HepG2 (cell line): ENCODE results near the gene MLYCD. TPM values are rescaled to one million over a fixed set of nuclear protein-coding genes. Genes with fewer than 3 reads are reported as not detected.

ENCODE experiments used
- BCL6 ChIP-seq: IDR thresholded peaks from 2 replicates; pipeline ENCODE4 v1.6.1; 2016; ENCODE audit warnings: missing genetic modification reagents, missing compliant biosample characterization
- CBX5 ChIP-seq: sonication (generic); formaldehyde crosslinking; IDR thresholded peaks from 2 replicates; pipeline ENCODE4 v1.4.0; 2020; ENCODE audit warnings: missing genetic modification reagents, borderline replicate concordance
- CHD2 ChIP-seq: IDR thresholded peaks from 2 replicates; pipeline ENCODE4 v1.6.1; 2011; ENCODE audit warnings: low read depth, low read length, improper control_type of control experiment
- FOXK2 ChIP-seq: fragments of 450-650 bp; IDR thresholded peaks from 2 replicates; pipeline ENCODE4 v1.6.1; 2016
- HMG20A ChIP-seq: IDR thresholded peaks from 2 replicates; pipeline ENCODE4 v1.6.1; 2016; ENCODE audit warnings: borderline replicate concordance
- HOXD1 ChIP-seq: sonication (generic); formaldehyde crosslinking; IDR thresholded peaks from 2 replicates; pipeline ENCODE4 v1.5.0; 2020; ENCODE audit warnings: missing genetic modification reagents
- KLF9 ChIP-seq: IDR thresholded peaks from 2 replicates; pipeline ENCODE4 v1.6.1; 2016; ENCODE audit warnings: low read depth
- MAFG ChIP-seq: sonication (generic); formaldehyde crosslinking; IDR thresholded peaks from 2 replicates; pipeline ENCODE4 v1.5.1; 2020; ENCODE audit warnings: mild to moderate bottlenecking, missing genetic modification reagents
- POLR2AphosphoS5 ChIP-seq: IDR thresholded peaks from 2 replicates; pipeline ENCODE4 v1.6.1; 2012; ENCODE audit warnings: low read depth, low read length
- RNF2 ChIP-seq: fragments of 450-650 bp; conservative IDR thresholded peaks from 2 replicates; pipeline ENCODE4 v1.6.1; 2016; ENCODE audit warnings: low read depth
- SRSF9 ChIP-seq: fragments of 200-400 bp; formaldehyde crosslinking; IDR thresholded peaks from 2 replicates; pipeline ENCODE4 v1.6.1; 2018; ENCODE audit warnings: borderline replicate concordance, mild to moderate bottlenecking, low read depth, low read length; ENCODE audit not compliant: insufficient read depth, poor library complexity, severe bottlenecking
- STAG1 ChIP-seq: sonication (generic); formaldehyde crosslinking; IDR thresholded peaks from 2 replicates; pipeline ENCODE4 v1.4.0; 2020; ENCODE audit warnings: missing genetic modification reagents
- TCF12 ChIP-seq, 2 experiments: fragments of 450-650 bp in 1 of 2; sonication (generic) in 1 of 2; formaldehyde crosslinking in 1 of 2; IDR thresholded peaks; 2 replicates each; pipeline versions ENCODE4 v1.6.1 to v1.8.0; 2017 to 2022; ENCODE audit warnings: antibody characterized with exemption in 1 of 2, mild to moderate bottlenecking in 1 of 2, missing genetic modification reagents in 1 of 2, moderate library complexity in 1 of 2
- ZBTB2 ChIP-seq: sonication (generic); formaldehyde crosslinking; IDR thresholded peaks from 2 replicates; pipeline ENCODE4 v1.8.0; 2022; ENCODE audit warnings: low read depth, missing genetic modification reagents
- ZFYVE20 ChIP-seq: sonication (generic); formaldehyde crosslinking; IDR thresholded peaks from 2 replicates; pipeline ENCODE4 v1.8.0; 2023; ENCODE audit warnings: low read depth, mild to moderate bottlenecking, moderate library complexity, missing genetic modification reagents, borderline replicate concordance
- ZNF10 ChIP-seq: sonication (generic); formaldehyde crosslinking; IDR thresholded peaks from 2 replicates; pipeline ENCODE4 v1.4.0; 2020; ENCODE audit warnings: mild to moderate bottlenecking, low read depth, missing genetic modification reagents, borderline replicate concordance
- ZNF549 ChIP-seq: sonication (generic); formaldehyde crosslinking; IDR thresholded peaks from 2 replicates; pipeline ENCODE4 v1.5.0; 2020; ENCODE audit warnings: missing genetic modification reagents
- polyA plus RNA-seq, 8 experiments: library from polyadenylated mRNA; depleted of rRNA in 3 of 8; stranded (reverse) in 7 of 8; unstranded in 1 of 8; fragments of >200 nt; fragmentation: Illumina TruSeq in 4 of 8; extraction: Trizol in 4 of 8; gene quantifications; 2 replicates each; pipeline versions ENCODE4 v1.2.1 to v1.2.3, GENCODE V29; 2011 to 2016; ENCODE audit warnings: low read depth in 4 of 8, missing spikeins in 1 of 8, mixed read lengths in 1 of 8; ENCODE audit not compliant: insufficient read depth in 1 of 8
- total RNA-seq, 5 experiments: library from RNA; depleted of rRNA; stranded (reverse); fragments of >200 nt; fragmentation: Illumina TruSeq; extraction: Trizol; gene quantifications; 2 replicates each; pipeline ENCODE4 v1.2.3, GENCODE V29; 2016; ENCODE audit warnings: low read depth in 1 of 5
- TF ChIP-seq, protein P1 (sequence below): IDR thresholded peaks from 2 replicates; pipeline ENCODE4 v1.6.1; 2018; ENCODE audit warnings: missing genetic modification reagents, mild to moderate bottlenecking, missing compliant biosample characterization
- TF ChIP-seq, protein P2 (sequence below): sonication (generic); formaldehyde crosslinking; IDR thresholded peaks from 2 replicates; pipeline ENCODE4 v1.8.0; 2022; ENCODE audit warnings: missing genetic modification reagents, low read depth, mild to moderate bottlenecking, borderline replicate concordance
- TF ChIP-seq, protein P3 (sequence below): sonication (generic); formaldehyde crosslinking; IDR thresholded peaks from 2 replicates; pipeline ENCODE4 v1.4.0; 2020; ENCODE audit warnings: missing genetic modification reagents
- TF ChIP-seq, protein P4 (sequence below): sonication (generic); formaldehyde crosslinking; IDR thresholded peaks from 2 replicates; pipeline ENCODE4 v1.8.0; 2022; ENCODE audit warnings: mild to moderate bottlenecking, missing genetic modification reagents
- TF ChIP-seq, protein P5 (sequence below): sonication (generic); formaldehyde crosslinking; conservative IDR thresholded peaks from 2 replicates; pipeline ENCODE4 v1.4.0; 2020; ENCODE audit warnings: missing genetic modification reagents

Gene MLYCD
- total and polyA plus RNA-seq, 2 of the 13 experiments (the other 11 are each of a cell fraction or from before 2014, with no cell fraction given), result 1.8 to 4.0 TPM

DNA sequence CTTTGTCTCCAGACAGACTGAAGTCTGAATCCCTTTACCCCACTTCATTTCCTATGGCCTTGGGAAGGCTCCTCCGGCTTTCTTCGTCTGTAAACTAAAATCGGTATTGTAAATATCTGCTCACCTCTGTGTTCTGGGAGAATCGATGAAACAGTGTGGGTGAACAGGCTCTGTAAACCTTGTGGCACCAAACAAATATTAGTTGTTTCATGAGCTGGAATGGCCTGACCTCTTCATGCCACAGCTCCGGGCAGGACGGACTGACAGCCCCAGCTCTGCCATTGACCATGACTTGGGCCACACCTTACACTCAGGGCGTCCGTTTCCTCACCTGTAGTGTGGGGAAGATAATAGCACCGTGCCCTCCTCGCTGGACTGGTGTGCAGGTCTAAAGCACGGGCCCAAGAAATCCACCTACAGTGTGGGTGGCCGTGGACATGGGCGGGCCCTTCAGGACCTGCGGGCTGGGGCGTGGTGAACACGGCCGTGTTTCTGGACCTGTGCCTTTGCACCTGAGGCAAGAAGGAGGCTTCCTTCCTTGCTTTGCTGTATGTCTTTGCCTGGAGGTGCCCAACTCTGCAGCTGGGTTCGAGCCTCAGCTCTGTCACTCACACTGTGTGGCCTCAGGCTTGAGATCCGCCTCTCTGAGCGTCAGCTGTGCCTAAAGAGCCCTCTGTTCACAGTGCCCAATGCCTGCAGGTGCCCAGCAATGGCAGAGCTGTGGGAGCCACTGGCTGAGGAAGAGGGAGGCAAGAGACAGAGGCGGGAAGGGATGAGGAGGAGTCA is 48.1 kb downstream of the MLYCD start (continued):
- TF ChIP-seq FOXK2, result no peak
- TF ChIP-seq ZNF10, result no peak
- TF ChIP-seq CHD2, result no peak
- TF ChIP-seq, protein P1, sequence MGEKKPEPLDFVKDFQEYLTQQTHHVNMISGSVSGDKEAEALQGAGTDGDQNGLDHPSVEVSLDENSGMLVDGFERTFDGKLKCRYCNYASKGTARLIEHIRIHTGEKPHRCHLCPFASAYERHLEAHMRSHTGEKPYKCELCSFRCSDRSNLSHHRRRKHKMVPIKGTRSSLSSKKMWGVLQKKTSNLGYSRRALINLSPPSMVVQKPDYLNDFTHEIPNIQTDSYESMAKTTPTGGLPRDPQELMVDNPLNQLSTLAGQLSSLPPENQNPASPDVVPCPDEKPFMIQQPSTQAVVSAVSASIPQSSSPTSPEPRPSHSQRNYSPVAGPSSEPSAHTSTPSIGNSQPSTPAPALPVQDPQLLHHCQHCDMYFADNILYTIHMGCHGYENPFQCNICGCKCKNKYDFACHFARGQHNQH, result peak; percentile 63; the same call in 1 of the 2 replicates
- no peak for TF ChIP-seq SRSF9
- no peak for TF ChIP-seq KLF9 (CRISPR knock-in tag)
- no peak for TF ChIP-seq CBX5 (CRISPR knock-in tag)
- TF ChIP-seq RNF2, result no peak
- TF ChIP-seq HMG20A (CRISPR knock-in tag), result peak; percentile 72; the same call in 1 of the 2 replicates
- no peak for TF ChIP-seq MAFG (CRISPR knock-in tag)
- TF ChIP-seq TCF12 (IDR thresholded peaks at IDR 0.05), result no peak
- TF ChIP-seq TCF12 (CRISPR knock-in tag; IDR thresholded peaks at IDR 0.05), result 0 out of 2 replicates have a peak, but pooled peaks have one; percentile 30
- no peak for TF ChIP-seq POLR2AphosphoS5
- TF ChIP-seq STAG1, result no peak
- peak; percentile 94 for TF ChIP-seq BCL6 (CRISPR knock-in tag)
- no peak for TF ChIP-seq ZNF549 (CRISPR knock-in tag)
- TF ChIP-seq, protein P2, sequence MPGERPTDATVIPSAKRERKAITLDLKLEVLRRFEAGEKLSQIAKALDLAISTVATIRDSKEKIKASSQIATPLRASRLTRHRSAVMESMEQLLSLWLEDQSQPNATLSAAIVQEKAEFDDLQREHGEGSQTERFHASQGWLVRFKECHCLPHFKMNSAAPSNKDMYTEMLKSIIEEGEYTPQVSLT (CRISPR knock-in tag), result no peak
- 0 out of 2 replicates have a peak, but pooled peaks have one; percentile 33 for TF ChIP-seq ZFYVE20 (CRISPR knock-in tag)
- TF ChIP-seq ZBTB2 (CRISPR knock-in tag), result no peak
- TF ChIP-seq, protein P3, sequence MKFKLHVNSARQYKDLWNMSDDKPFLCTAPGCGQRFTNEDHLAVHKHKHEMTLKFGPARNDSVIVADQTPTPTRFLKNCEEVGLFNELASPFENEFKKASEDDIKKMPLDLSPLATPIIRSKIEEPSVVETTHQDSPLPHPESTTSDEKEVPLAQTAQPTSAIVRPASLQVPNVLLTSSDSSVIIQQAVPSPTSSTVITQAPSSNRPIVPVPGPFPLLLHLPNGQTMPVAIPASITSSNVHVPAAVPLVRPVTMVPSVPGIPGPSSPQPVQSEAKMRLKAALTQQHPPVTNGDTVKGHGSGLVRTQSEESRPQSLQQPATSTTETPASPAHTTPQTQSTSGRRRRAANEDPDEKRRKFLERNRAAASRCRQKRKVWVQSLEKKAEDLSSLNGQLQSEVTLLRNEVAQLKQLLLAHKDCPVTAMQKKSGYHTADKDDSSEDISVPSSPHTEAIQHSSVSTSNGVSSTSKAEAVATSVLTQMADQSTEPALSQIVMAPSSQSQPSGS, result peak; percentile 42; the same call in 1 of the 2 replicates
- TF ChIP-seq, protein P4, sequence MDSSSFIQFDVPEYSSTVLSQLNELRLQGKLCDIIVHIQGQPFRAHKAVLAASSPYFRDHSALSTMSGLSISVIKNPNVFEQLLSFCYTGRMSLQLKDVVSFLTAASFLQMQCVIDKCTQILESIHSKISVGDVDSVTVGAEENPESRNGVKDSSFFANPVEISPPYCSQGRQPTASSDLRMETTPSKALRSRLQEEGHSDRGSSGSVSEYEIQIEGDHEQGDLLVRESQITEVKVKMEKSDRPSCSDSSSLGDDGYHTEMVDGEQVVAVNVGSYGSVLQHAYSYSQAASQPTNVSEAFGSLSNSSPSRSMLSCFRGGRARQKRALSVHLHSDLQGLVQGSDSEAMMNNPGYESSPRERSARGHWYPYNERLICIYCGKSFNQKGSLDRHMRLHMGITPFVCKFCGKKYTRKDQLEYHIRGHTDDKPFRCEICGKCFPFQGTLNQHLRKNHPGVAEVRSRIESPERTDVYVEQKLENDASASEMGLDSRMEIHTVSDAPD (CRISPR knock-in tag), result peak; percentile 88; the same call in 1 of the 2 replicates
- no peak for TF ChIP-seq HOXD1 (CRISPR knock-in tag)
- TF ChIP-seq, protein P5, sequence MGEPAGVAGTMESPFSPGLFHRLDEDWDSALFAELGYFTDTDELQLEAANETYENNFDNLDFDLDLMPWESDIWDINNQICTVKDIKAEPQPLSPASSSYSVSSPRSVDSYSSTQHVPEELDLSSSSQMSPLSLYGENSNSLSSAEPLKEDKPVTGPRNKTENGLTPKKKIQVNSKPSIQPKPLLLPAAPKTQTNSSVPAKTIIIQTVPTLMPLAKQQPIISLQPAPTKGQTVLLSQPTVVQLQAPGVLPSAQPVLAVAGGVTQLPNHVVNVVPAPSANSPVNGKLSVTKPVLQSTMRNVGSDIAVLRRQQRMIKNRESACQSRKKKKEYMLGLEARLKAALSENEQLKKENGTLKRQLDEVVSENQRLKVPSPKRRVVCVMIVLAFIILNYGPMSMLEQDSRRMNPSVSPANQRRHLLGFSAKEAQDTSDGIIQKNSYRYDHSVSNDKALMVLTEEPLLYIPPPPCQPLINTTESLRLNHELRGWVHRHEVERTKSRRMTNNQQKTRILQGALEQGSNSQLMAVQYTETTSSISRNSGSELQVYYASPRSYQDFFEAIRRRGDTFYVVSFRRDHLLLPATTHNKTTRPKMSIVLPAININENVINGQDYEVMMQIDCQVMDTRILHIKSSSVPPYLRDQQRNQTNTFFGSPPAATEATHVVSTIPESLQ, result no peak
